ENCODE measurements around the gene CARS2. TPM values are rescaled to one million over a fixed set of nuclear protein-coding genes. Genes with fewer than 3 reads are reported as not detected.
A peak's percentile ranks its signal among the peaks of the same experiment; 100 is the strongest.
"Not testable (repeated sequence)": the region's sequence is repeated elsewhere in the genome, so short reads cannot be mapped to it uniquely, and the experiment has no call there.

CARS2 gene
- total and polyA plus RNA-seq, 7 donors, result 35.4 to 77.5 (median 45.7) TPM

DNA sequence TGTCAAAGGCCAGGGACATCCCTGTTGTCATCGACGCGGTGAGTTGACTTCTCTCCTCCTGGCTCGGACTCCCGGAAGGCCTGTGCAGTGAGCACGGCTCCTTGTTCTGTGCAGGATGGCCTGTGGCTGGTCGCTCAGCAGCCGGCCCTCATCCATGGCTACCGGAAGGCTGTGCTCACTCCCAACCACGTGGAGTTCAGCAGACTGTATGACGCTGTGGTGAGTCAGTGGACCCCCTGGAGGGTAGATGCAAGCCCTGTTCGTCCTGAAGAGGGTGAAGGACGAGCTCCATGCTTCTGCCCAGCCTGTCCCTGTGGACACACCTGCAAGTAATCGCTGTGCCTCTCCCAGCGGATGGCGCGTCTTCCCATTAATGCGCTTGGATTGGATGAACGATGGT, 71.4 kb downstream of the CARS2 start:
- TF ChIP-seq POLR2A (IDR thresholded peaks at IDR 0.05) (no peak), POLR2AphosphoS5 (IDR thresholded peaks at IDR 0.05) (no peak), EP300 (IDR thresholded peaks at IDR 0.05) (no peak)
- TF ChIP-seq, protein P1, sequence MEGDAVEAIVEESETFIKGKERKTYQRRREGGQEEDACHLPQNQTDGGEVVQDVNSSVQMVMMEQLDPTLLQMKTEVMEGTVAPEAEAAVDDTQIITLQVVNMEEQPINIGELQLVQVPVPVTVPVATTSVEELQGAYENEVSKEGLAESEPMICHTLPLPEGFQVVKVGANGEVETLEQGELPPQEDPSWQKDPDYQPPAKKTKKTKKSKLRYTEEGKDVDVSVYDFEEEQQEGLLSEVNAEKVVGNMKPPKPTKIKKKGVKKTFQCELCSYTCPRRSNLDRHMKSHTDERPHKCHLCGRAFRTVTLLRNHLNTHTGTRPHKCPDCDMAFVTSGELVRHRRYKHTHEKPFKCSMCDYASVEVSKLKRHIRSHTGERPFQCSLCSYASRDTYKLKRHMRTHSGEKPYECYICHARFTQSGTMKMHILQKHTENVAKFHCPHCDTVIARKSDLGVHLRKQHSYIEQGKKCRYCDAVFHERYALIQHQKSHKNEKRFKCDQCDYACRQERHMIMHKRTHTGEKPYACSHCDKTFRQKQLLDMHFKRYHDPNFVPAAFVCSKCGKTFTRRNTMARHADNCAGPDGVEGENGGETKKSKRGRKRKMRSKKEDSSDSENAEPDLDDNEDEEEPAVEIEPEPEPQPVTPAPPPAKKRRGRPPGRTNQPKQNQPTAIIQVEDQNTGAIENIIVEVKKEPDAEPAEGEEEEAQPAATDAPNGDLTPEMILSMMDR (IDR thresholded peaks at IDR 0.05), result no peak
- 94 to 95% methylated on average over 19 of the region's 19 CpGs for WGBS, 2 donors
- no peaks in the 10 kb centered on the region for H3K9me3 ChIP-seq
- peak overlapping the region in 2 of 4 donors; percentile 15 to 18 for H3K27ac ChIP-seq
- H3K36me3 ChIP-seq, result peaks cover 45 to 59% (median 48%) of the 10 kb centered on the region in 4 donors
- peaks cover 0 to 34% (median 25%) of the 10 kb centered on the region in 4 donors for H3K4me1 ChIP-seq
- H3K27me3 ChIP-seq, result no peaks in the 10 kb centered on the region
- intact Hi-C loops (cut with DNase I), result no loop called here
- no peak overlapping the region for H3K4me3 ChIP-seq
- no peak for DNase-seq

GRCh38 chr13:110633776-110634175, 72.1 kb downstream of the CARS2 start:
- intact Hi-C loops (cut with DNase I), result no loop called here
- H3K27ac ChIP-seq, result peak overlapping the region in 1 of 4 donors; percentile 15
- DNase-seq, result no peak
- WGBS, 2 donors, result 89 to 92% methylated on average over 8 of the region's 8 CpGs
- H3K36me3 ChIP-seq, result peaks cover 40 to 51% (median 42%) of the 10 kb centered on the region in 4 donors
- no peaks in the 10 kb centered on the region for H3K9me3 ChIP-seq
- H3K27me3 ChIP-seq, result no peaks in the 10 kb centered on the region
- TF ChIP-seq, protein P1 (IDR thresholded peaks at IDR 0.05), result no peak
- TF ChIP-seq EP300 (IDR thresholded peaks at IDR 0.05) (no peak), POLR2A (IDR thresholded peaks at IDR 0.05) (no peak), POLR2AphosphoS5 (IDR thresholded peaks at IDR 0.05) (no peak)
- H3K4me3 ChIP-seq, result no peak overlapping the region
- H3K4me1 ChIP-seq, result peaks cover 0 to 42% (median 33%) of the 10 kb centered on the region in 4 donors

- H3K4me3 ChIP-seq; intact Hi-C loops (cut with DNase I); H3K9me3 ChIP-seq; H3K27me3 ChIP-seq: not testable (repeated sequence)
- Histone ChIP-seq H3K4me1 (peaks cover 0 to 57% (median 48%) of the 10 kb centered on the region in 4 donors), H3K36me3 (peaks cover 24 to 43% (median 29%) of the 10 kb centered on the region in 4 donors), H3K27ac (peak overlapping the region in 3 of 4 donors; percentile 21 to 87 (median 84))
- WGBS, 2 donors, result 92 to 95% methylated on average over 15 of the region's 15 CpGs
- peak in 1 of 4 donors; percentile 13 for TF ChIP-seq POLR2AphosphoS5 (IDR thresholded peaks at IDR 0.05)
- DNase-seq, result peak; percentile 21
These were observed 73.7 kb downstream of the CARS2 start for GRCh38 chr13:110632255-110632654.

- DNase-seq, result no peak
- Histone ChIP-seq H3K36me3 (peaks cover 8 to 28% (median 14%) of the 10 kb centered on the region in 4 donors), H3K4me1 (peaks cover 0 to 67% (median 63%) of the 10 kb centered on the region in 4 donors), H3K4me3 (no peak overlapping the region), H3K27me3 (no peaks in the 10 kb centered on the region), H3K9me3 (no peaks in the 10 kb centered on the region), H3K27ac (peak overlapping the region in 3 of 4 donors; percentile 81 to 87 (median 84))
- intact Hi-C loops (cut with DNase I), result no loop called here
- no peak for TF ChIP-seq POLR2AphosphoS5 (IDR thresholded peaks at IDR 0.05)
- no peak for TF ChIP-seq EP300 (IDR thresholded peaks at IDR 0.05)
- TF ChIP-seq POLR2A (IDR thresholded peaks at IDR 0.05), result no peak
- 81 to 85% methylated on average over 10 of the region's 10 CpGs for WGBS, 2 donors
These were observed 75.3 kb downstream of the CARS2 start for GRCh38 chr13:110630566-110631119.

- H3K9me3 ChIP-seq, result no peaks in the 10 kb centered on the region
- 85 to 86% methylated on average over 7 of the region's 7 CpGs for WGBS, 2 donors
- no peak for DNase-seq
- TF ChIP-seq POLR2A (IDR thresholded peaks at IDR 0.05) (no peak), POLR2AphosphoS5 (IDR thresholded peaks at IDR 0.05) (no peak), EP300 (IDR thresholded peaks at IDR 0.05) (no peak)
- TF ChIP-seq, protein P1 (IDR thresholded peaks at IDR 0.05), result no peak
- H3K36me3 ChIP-seq, result peaks cover 0 to 28% (median 11%) of the 10 kb centered on the region in 4 donors
- no peak overlapping the region for H3K4me3 ChIP-seq
- intact Hi-C loops (cut with DNase I), result no loop called here
- peak overlapping the region in 3 of 4 donors; percentile 81 to 87 (median 84) for H3K27ac ChIP-seq
- no peaks in the 10 kb centered on the region for H3K27me3 ChIP-seq
- H3K4me1 ChIP-seq, result peaks cover 0 to 72% (median 69%) of the 10 kb centered on the region in 4 donors
These were observed 76.2 kb downstream of the CARS2 start for GRCh38 chr13:110629735-110630134.

Data from sigmoid colon (tissue), 7 donors.